Activated naive CD8-positive, alpha-beta T cell treated with anti-CD3 and anti-CD28 coated beads, Interleukin-2, amount 10 ng/mL, durations not matched to agents 7 days and 5 days (primary cell): Measurements from ENCODE around the gene GNS. TPM values are rescaled to one million over a fixed set of nuclear protein-coding genes. Genes with fewer than 3 reads are reported as not detected.

Experiments used
- ATAC-seq: fragments of 150-1000 bp; cut with Tn5 transposase; one replicate; pipeline ENCODE4 v1.10.0; 2021; ENCODE audit warnings: low read depth, moderate library complexity
- POLR2A ChIA-PET: fragments of 350-600 bp; sonication (Branson Sonifier 250); formaldehyde crosslinking; loops from one replicate; lab custom pipeline; 2021; ENCODE audit warnings: antibody characterized with exemption; lab: Charles Lee
- DNase-seq: peaks from one replicate; pipeline ENCODE4 v3.0.0; 2021
- H3K27ac Mint-ChIP-seq: one replicate; pipeline ENCODE4 v1.8.0; 2022; ENCODE audit warnings: mild to moderate bottlenecking, mixed read lengths
- H3K27me3 Mint-ChIP-seq: one replicate; pipeline ENCODE4 v1.8.0; 2022; ENCODE audit warnings: mild to moderate bottlenecking, moderate library complexity, mixed read lengths
- H3K36me3 Mint-ChIP-seq: one replicate; pipeline ENCODE4 v1.8.0; 2021; ENCODE audit warnings: mild to moderate bottlenecking, mixed read lengths
- H3K4me1 Mint-ChIP-seq: one replicate; pipeline ENCODE4 v1.8.0; 2021; ENCODE audit warnings: mixed read lengths
- H3K4me3 Mint-ChIP-seq: one replicate; pipeline ENCODE4 v1.8.0; 2022; ENCODE audit warnings: mild to moderate bottlenecking, moderate library complexity, mixed read lengths
- H3K9me3 Mint-ChIP-seq: one replicate; pipeline ENCODE4 v1.8.0; 2021; ENCODE audit warnings: mixed read lengths
- total RNA-seq, 2 experiments: library from RNA; stranded (reverse); gene quantifications; one replicate each; pipeline ENCODE4 v1.2.3, GENCODE V29; 2021

The GNS gene
- total RNA-seq, 2 experiments from 2014 or later = 28.6 to 32.0 TPM

DNA sequence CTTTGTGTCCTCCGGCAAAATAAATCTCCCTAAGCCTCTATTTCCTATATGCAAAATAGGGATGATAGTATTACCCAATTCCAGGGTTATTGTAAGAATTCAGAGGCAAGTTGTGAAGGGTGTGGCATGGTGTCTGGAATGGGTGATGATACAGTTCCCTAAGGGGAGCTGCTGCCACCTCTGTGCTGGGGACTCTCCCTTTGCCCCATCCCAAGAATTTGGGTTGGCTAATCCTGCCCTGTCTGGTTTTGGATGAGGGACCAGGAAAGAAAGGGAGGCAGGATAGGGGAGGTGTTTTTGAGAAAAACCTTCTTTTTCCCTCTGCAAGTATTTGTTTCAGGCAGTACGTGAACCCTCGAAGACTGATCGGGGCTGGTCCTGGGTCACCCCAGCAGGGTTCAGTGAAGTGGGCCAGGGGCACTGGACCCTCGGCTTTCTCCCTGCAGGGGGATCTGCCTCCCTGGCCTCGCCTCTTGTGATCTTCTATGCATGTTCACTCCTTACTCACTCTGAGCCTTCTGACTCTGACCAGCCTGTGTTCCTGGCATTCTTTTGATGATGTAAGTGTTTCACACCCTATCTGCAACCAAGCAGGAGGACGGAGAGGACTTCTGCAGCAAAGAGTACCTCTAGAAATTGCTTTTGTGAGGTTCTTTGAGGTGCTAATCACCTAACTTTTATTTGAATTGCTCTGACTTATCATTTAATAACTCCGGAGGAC is 88.1 kb downstream of the GNS start:
- Mint-ChIP-seq H3K27ac (peak overlapping the region; percentile 97), H3K36me3 (peaks cover 5% of the 10 kb centered on the region), H3K27me3 (no peaks in the 10 kb centered on the region), H3K4me3 (peak overlapping the region; percentile 91), H3K4me1 (peaks cover 79% of the 10 kb centered on the region), H3K9me3 (no peaks in the 10 kb centered on the region)
- ATAC-seq (no peak), DNase-seq (no peak)
- POLR2A ChIA-PET = interaction anchor here (4.9 kb wide), 1 partner anchor 61 kb away, joined by 49 read pairs; the partner anchor contains the start of gene RASSF3

DNA sequence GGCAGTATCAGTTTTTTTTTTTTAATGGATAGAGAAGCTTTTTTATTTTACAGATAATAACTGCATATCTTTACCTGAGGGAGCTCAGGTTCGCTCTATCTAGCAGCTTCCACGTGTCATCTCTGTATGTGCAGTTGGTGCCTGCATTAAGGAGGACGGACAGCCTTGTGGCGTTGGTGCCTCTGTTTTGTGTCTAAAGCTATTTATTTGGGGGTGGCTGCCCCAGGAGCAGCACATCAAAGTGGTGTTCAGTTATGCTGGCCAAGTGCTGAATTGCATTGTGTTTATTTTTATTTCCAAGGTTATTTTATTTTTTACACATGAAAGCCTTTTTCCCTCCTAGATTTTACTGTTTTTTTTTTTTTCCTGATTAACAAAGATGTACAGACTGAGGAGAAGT is 89.2 kb downstream of the GNS start:
- ATAC-seq (no peak), DNase-seq (no peak)
- Mint-ChIP-seq H3K9me3 (no peaks in the 10 kb centered on the region), H3K4me3 (peak overlapping the region; percentile 91), H3K36me3 (peaks cover 5% of the 10 kb centered on the region), H3K27me3 (no peaks in the 10 kb centered on the region), H3K4me1 (peaks cover 81% of the 10 kb centered on the region), H3K27ac (peak overlapping the region; percentile 97)
- POLR2A ChIA-PET = interaction anchor here (0.7 to 4.9 kb wide), 13 partner anchors 9 to 60 kb away, joined by 3 to 49 read pairs (median 6); partner anchors contain the start of gene RASSF3

DNA sequence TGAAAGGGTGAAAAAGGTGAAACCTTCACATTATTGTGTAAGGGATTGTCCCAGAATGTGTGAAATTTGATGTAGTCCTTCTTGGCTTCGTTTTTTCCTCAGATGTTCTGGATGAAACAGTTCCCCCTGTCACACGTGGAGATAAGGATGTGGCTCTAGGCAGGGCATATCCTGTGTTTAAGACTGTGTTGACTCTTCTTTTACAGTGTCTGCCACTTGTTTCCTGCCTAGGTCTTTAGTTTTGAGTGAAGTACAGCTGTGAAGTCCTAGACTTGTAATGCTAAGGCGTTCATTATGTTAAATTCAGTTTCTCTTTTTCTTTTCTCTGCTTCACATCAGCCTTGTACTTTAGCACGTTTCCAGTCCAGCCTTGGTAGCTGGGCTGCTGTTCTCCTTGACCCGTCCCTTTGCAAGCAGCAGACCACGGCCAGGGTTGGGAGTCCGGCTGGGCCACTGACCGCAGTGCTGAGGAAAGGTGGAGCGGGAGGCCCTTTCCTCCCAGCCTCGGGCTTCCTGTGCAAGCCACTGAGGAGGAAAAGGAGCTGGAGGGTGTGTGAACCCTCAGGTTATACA is 89.8 kb downstream of the GNS start:
- POLR2A ChIA-PET = interaction anchor here (0.7 to 4.9 kb wide), 12 partner anchors 9 to 59 kb away, joined by 3 to 49 read pairs (median 6); partner anchors contain the start of gene RASSF3
- Mint-ChIP-seq H3K27me3 (no peaks in the 10 kb centered on the region), H3K4me3 (peak overlapping the region; percentile 91), H3K4me1 (peaks cover 79% of the 10 kb centered on the region), H3K27ac (peak overlapping the region; percentile 97), H3K9me3 (no peaks in the 10 kb centered on the region), H3K36me3 (peaks cover 5% of the 10 kb centered on the region)
- ATAC-seq = peak; percentile 93
- DNase-seq = peak; percentile 68

DNA sequence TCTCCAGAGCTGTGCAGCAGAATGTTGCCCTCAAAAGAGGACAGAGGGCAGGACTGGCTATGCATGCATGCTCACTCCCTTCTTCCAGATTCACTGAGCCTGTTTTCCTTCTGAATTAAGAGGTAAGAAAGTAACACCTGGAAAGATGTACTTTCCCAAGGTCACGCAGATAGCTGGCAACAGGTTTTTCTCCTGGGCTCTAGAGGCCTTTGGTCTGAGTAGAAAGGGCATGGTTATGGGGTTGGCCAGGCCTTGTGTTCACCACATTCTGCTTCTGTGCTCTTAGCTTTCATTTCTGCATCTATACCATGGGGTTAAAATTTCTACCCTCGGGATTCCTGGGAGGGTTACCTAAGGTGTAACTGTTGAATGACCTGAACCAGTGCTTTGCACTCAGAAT is 91.4 kb downstream of the GNS start:
- ATAC-seq (no peak), DNase-seq (no peak)
- Mint-ChIP-seq H3K27me3 (no peaks in the 10 kb centered on the region), H3K9me3 (no peaks in the 10 kb centered on the region), H3K36me3 (peaks cover 4% of the 10 kb centered on the region), H3K4me1 (peaks cover 64% of the 10 kb centered on the region), H3K4me3 (peak overlapping the region; percentile 91), H3K27ac (peak overlapping the region; percentile 97)
- POLR2A ChIA-PET = interaction anchor here (0.7 to 4.9 kb wide), 3 partner anchors 12 to 58 kb away, joined by 4 to 49 read pairs (median 4); partner anchors contain the start of gene RASSF3

DNA sequence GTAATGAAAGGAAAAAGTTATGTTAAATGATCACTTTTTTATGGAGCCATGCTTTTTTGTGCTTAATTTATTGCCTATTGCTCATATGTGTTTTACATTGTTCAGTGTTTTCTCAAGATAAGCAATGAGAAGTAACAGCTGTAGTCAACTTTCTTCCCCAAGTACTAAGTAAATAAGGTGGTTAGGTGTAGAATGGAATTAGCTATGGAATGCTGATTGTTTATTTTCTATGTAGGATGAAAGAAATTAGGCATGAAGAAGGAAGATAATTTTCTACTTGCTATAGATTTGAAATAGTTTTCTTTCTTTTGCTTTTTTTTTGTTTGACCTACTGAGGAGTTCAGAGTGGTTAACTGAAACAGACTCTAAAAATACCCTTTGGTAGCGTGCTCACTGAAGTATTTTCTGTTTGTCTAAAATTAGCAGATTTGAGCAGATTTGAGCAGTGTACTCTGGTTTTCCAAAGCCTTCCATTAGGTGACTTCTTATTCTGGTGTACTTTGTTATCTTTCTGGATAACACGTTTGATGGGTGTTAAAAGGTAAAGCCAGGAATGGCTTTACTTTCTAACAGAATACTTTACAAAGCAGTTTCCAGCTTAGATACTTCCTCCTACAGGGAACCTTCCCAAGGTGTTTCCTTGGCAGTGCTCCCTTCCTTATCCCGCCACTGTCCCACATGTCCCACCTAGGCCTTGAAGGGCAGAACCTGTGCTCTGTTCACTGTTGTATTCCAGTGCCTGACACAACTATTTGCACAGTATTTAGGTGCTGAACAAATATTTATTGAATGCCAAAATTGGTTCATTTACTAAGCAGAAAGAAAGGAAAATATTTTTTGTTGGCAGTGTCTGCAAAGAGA is 92.9 kb downstream of the GNS start:
- peaks cover 60% of the 10 kb centered on the region for H3K4me1 Mint-ChIP-seq
- H3K27ac Mint-ChIP-seq = peak overlapping the region; percentile 81
- no peak for DNase-seq
- POLR2A ChIA-PET = interaction anchor here (0.8 to 1.2 kb wide), 4 partner anchors 9 to 57 kb away, joined by 3 to 5 read pairs (median 3); no protein-coding TSS in a partner anchor
- H3K27me3 Mint-ChIP-seq = no peaks in the 10 kb centered on the region
- H3K36me3 Mint-ChIP-seq = peaks cover 3% of the 10 kb centered on the region
- peak overlapping the region; percentile 61 for H3K4me3 Mint-ChIP-seq
- H3K9me3 Mint-ChIP-seq = no peaks in the 10 kb centered on the region
- ATAC-seq = no peak

DNA sequence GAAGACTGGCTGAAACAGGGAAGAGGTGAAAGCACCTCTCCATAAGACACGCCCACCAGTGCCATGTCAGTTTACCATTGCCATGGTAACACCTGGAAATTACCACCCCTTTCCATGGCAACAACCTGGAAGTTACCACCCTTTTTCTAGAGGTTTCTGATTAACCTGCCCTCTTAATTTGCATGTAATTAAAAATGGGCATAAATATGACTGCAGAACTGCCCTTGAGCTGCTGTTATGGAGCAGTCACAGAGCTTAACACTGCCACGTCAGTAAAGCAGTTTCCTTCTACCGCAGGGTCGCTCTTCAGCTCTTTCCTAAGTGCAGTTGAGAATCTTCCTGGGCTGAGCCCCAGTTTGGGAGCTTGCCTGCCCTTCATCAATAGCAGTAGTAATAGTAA is 93.7 kb downstream of the GNS start:
- Mint-ChIP-seq H3K27me3 (no peaks in the 10 kb centered on the region), H3K4me3 (peak overlapping the region; percentile 61), H3K9me3 (no peaks in the 10 kb centered on the region), H3K27ac (peak overlapping the region; percentile 81), H3K4me1 (peaks cover 58% of the 10 kb centered on the region), H3K36me3 (peaks cover 3% of the 10 kb centered on the region)
- DNase-seq (no peak), ATAC-seq (peak; percentile 9)
- POLR2A ChIA-PET = interaction anchor here (0.8 to 1.2 kb wide), 4 partner anchors 10 to 56 kb away, joined by 3 to 5 read pairs (median 3); no protein-coding TSS in a partner anchor

Other genes with a start within 250 kb of the GNS start
- gene RASSF3, start 148.9 kb downstream of the GNS start, total RNA-seq = 10 to 100 TPM; 69.5 to 74.1 TPM
- gene TBC1D30, start 65.2 kb upstream of the GNS start, total RNA-seq = under 1 TPM; 0.17 to 0.23 TPM